SK-N-SH treated with all-trans-retinoic acid at 6 μM for 48 hours (cell line): ENCODE results near the gene IL20RB.

Experiments used
- ATAC-seq: fragments of 200-7000 bp; cut with Tn5 transposase; 3 replicates; pipeline ENCODE4 v1.9.1; 2020; ENCODE audit warnings: mild to moderate bottlenecking, moderate library complexity
- ARNTL ChIP-seq: fragments of 450-650 bp; formaldehyde crosslinking; IDR thresholded peaks from 2 replicates; pipeline ENCODE4 v1.5.0; 2020; ENCODE audit warnings: low read depth, mild to moderate bottlenecking, moderate library complexity, borderline replicate concordance
- BACH2 ChIP-seq: fragments of 250-450 bp; sonication (Bioruptor Pico); IDR thresholded peaks from 2 replicates; pipeline ENCODE4 v1.9.0; 2021; ENCODE audit warnings: mild to moderate bottlenecking, borderline replicate concordance
- CREB5 ChIP-seq: fragments of 250-450 bp; sonication (Bioruptor Pico); IDR thresholded peaks from 2 replicates; pipeline ENCODE4 v1.5.1; 2020; ENCODE audit warnings: low read depth, mild to moderate bottlenecking, moderate library complexity
- CSDC2 ChIP-seq: fragments of 250-450 bp; sonication (Bioruptor Pico); IDR thresholded peaks from 2 replicates; pipeline ENCODE4 v1.5.0; 2020; ENCODE audit warnings: mild to moderate bottlenecking, moderate library complexity
- CSRNP3 ChIP-seq: fragments of 250-450 bp; sonication (Bioruptor Pico); IDR thresholded peaks from 2 replicates; pipeline ENCODE4 v1.5.1; 2021; ENCODE audit warnings: mild to moderate bottlenecking, moderate library complexity
- ESRRG ChIP-seq: fragments of 250-450 bp; sonication (Bioruptor Pico); IDR thresholded peaks from 2 replicates; pipeline ENCODE4 v1.6.1; 2021; ENCODE audit warnings: mild to moderate bottlenecking
- GLIS3 ChIP-seq: fragments of 250-450 bp; sonication (Bioruptor Pico); IDR thresholded peaks from 2 replicates; pipeline ENCODE4 v1.5.0; 2020; ENCODE audit warnings: mild to moderate bottlenecking, moderate library complexity
- ISL1 ChIP-seq: fragments of 250-450 bp; sonication (Bioruptor Pico); IDR thresholded peaks from 2 replicates; pipeline ENCODE4 v2.1.2; 2022; ENCODE audit warnings: mild to moderate bottlenecking, moderate library complexity
- OSR1 ChIP-seq: fragments of 250-450 bp; sonication (Bioruptor Pico); IDR thresholded peaks from 2 replicates; pipeline ENCODE4 v1.8.0; 2022; ENCODE audit warnings: moderate library complexity, mild to moderate bottlenecking, inconsistent platforms
- PATZ1 ChIP-seq: fragments of 250-450 bp; sonication (Bioruptor Pico); IDR thresholded peaks from 2 replicates; pipeline ENCODE4 v1.8.0; 2020; ENCODE audit warnings: mild to moderate bottlenecking, moderate library complexity, borderline replicate concordance
- POU6F1 ChIP-seq: fragments of 250-450 bp; sonication (Bioruptor Pico); IDR thresholded peaks from 2 replicates; pipeline ENCODE4 v1.8.0; 2021; ENCODE audit warnings: low read depth, mild to moderate bottlenecking, moderate library complexity, borderline replicate concordance
- PPARA ChIP-seq: fragments of 250-450 bp; sonication (Bioruptor Pico); IDR thresholded peaks from 2 replicates; pipeline ENCODE4 v1.5.0; 2020; ENCODE audit warnings: mild to moderate bottlenecking, borderline replicate concordance
- RARB ChIP-seq: fragments of 250-450 bp; sonication (Bioruptor Pico); IDR thresholded peaks from 2 replicates; pipeline ENCODE4 v1.8.0; 2021; ENCODE audit warnings: mild to moderate bottlenecking, moderate library complexity
- SNAI2 ChIP-seq: fragments of 250-450 bp; sonication (Bioruptor Pico); IDR thresholded peaks from 2 replicates; pipeline ENCODE4 v1.5.0; 2020; ENCODE audit warnings: mild to moderate bottlenecking, moderate library complexity
- TOX ChIP-seq: fragments of 250-450 bp; sonication (Bioruptor Pico); IDR thresholded peaks from 2 replicates; pipeline ENCODE4 v1.8.0; 2021; ENCODE audit warnings: mild to moderate bottlenecking, moderate library complexity, borderline replicate concordance
- ZC3H10 ChIP-seq: fragments of 250-450 bp; sonication (Bioruptor Pico); IDR thresholded peaks from 2 replicates; pipeline ENCODE4 v1.5.1; 2021; ENCODE audit warnings: mild to moderate bottlenecking, moderate library complexity
- ZFP3 ChIP-seq: fragments of 250-450 bp; sonication (Bioruptor Pico); IDR thresholded peaks from 2 replicates; pipeline ENCODE4 v1.5.0; 2020; ENCODE audit warnings: mild to moderate bottlenecking, moderate library complexity
- ZFP30 ChIP-seq: fragments of 450-650 bp; formaldehyde crosslinking; IDR thresholded peaks from 2 replicates; pipeline ENCODE4 v1.5.0; 2022; ENCODE audit warnings: mild to moderate bottlenecking, moderate library complexity
- ZNF565 ChIP-seq: fragments of 450-650 bp; formaldehyde crosslinking; conservative IDR thresholded peaks from 2 replicates; pipeline ENCODE4 v1.5.0; 2020; ENCODE audit warnings: low read depth, mild to moderate bottlenecking, moderate library complexity
- ZNF70 ChIP-seq: fragments of 450-650 bp; formaldehyde crosslinking; IDR thresholded peaks from 2 replicates; pipeline ENCODE4 v1.5.0; 2020; ENCODE audit warnings: mild to moderate bottlenecking, moderate library complexity
- ZNF8 ChIP-seq: fragments of 450-650 bp; formaldehyde crosslinking; IDR thresholded peaks from 2 replicates; pipeline ENCODE4 v1.5.0; 2020; ENCODE audit warnings: mild to moderate bottlenecking, moderate library complexity
- TF ChIP-seq, protein P1 (sequence below): fragments of 250-450 bp; sonication (Bioruptor Pico); IDR thresholded peaks from 2 replicates; pipeline ENCODE4 v1.5.0; 2020; ENCODE audit warnings: mild to moderate bottlenecking, moderate library complexity

The IL20RB gene

GRCh38 chr3:137041251-137041650, 83.5 kb downstream of the IL20RB start:
- TF ChIP-seq OSR1 = no peak
- no peak for TF ChIP-seq TOX (CRISPR knock-in tag)
- no peak for ATAC-seq

DNA sequence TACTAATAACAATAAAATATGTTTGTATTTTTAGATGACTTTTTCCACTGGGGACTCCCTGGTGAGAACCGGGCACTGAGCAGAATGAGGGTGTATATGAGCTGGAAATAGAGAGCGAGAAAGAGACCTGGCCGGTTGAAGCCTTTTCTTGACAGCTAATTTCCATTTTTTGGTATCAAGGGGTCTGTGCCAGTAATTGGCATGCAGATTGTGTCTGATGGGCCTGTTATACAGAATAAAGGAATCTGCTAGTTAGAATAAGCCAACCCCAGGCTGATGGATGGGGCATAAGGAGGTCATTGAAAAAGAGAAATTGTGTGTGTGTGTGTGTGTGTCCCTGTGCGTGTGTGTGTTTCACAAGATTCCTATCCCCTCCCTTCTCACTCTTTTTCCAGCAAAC, 83.9 kb downstream of the IL20RB start:
- TF ChIP-seq SNAI2 (CRISPR knock-in tag) (no peak), ARNTL (CRISPR knock-in tag) (no peak), GLIS3 (CRISPR knock-in tag) (no peak), ZFP30 (CRISPR knock-in tag) (no peak), CSRNP3 (CRISPR knock-in tag) (no peak), PPARA (no peak), CREB5 (CRISPR knock-in tag) (no peak), BACH2 (no peak), ESRRG (no peak), PATZ1 (no peak), ZNF70 (no peak)
- TF ChIP-seq, all 23 proteins: peak for 0

GRCh38 chr3:137046747-137047146, 89.0 kb downstream of the IL20RB start:
- no peak for TF ChIP-seq GLIS3 (CRISPR knock-in tag)
- TF ChIP-seq CSDC2 = no peak
- TF ChIP-seq TOX (CRISPR knock-in tag) = no peak
- no peak for TF ChIP-seq ISL1 (CRISPR knock-in tag)
- TF ChIP-seq CSRNP3 (CRISPR knock-in tag) = no peak
- TF ChIP-seq ZC3H10 (CRISPR knock-in tag) = no peak
- no peak for TF ChIP-seq ZFP3 (CRISPR knock-in tag)
- TF ChIP-seq, protein P1, sequence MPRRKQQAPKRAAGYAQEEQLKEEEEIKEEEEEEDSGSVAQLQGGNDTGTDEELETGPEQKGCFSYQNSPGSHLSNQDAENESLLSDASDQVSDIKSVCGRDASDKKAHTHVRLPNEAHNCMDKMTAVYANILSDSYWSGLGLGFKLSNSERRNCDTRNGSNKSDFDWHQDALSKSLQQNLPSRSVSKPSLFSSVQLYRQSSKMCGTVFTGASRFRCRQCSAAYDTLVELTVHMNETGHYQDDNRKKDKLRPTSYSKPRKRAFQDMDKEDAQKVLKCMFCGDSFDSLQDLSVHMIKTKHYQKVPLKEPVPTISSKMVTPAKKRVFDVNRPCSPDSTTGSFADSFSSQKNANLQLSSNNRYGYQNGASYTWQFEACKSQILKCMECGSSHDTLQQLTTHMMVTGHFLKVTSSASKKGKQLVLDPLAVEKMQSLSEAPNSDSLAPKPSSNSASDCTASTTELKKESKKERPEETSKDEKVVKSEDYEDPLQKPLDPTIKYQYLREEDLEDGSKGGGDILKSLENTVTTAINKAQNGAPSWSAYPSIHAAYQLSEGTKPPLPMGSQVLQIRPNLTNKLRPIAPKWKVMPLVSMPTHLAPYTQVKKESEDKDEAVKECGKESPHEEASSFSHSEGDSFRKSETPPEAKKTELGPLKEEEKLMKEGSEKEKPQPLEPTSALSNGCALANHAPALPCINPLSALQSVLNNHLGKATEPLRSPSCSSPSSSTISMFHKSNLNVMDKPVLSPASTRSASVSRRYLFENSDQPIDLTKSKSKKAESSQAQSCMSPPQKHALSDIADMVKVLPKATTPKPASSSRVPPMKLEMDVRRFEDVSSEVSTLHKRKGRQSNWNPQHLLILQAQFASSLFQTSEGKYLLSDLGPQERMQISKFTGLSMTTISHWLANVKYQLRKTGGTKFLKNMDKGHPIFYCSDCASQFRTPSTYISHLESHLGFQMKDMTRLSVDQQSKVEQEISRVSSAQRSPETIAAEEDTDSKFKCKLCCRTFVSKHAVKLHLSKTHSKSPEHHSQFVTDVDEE (CRISPR knock-in tag) = no peak
- no peak for TF ChIP-seq RARB
- TF ChIP-seq ZNF8 = no peak
- TF ChIP-seq ARNTL (CRISPR knock-in tag) = no peak
- TF ChIP-seq ZNF565 = no peak
- TF ChIP-seq POU6F1 = no peak
- no peak for TF ChIP-seq SNAI2 (CRISPR knock-in tag)
- TF ChIP-seq ZFP30 (CRISPR knock-in tag) = no peak
- TF ChIP-seq PATZ1 = no peak
- TF ChIP-seq BACH2 = no peak
- no peak for TF ChIP-seq CREB5 (CRISPR knock-in tag)
- TF ChIP-seq ZNF70 = no peak
- ATAC-seq = no peak

More for the DNA sequence above, 83.9 kb downstream of the IL20RB start:
- no peak for ATAC-seq
